NCI-H128 (cell line): ENCODE results near the gene SLFN12L.
"Not testable (repeated sequence)": the region's sequence is repeated elsewhere in the genome, so short reads cannot be mapped to it uniquely, and the experiment has no call there.

Experiments
- DNase-seq: peaks from one replicate; lab custom pipeline; 2025; ENCODE audit not compliant: unreplicated experiment; lab: John Stamatoyannopoulos, UW

Gene SLFN12L

GRCh38 chr17:35498448-35499178 is 38.9 kb downstream of the SLFN12L start:
- DNase-seq = no peak

DNA sequence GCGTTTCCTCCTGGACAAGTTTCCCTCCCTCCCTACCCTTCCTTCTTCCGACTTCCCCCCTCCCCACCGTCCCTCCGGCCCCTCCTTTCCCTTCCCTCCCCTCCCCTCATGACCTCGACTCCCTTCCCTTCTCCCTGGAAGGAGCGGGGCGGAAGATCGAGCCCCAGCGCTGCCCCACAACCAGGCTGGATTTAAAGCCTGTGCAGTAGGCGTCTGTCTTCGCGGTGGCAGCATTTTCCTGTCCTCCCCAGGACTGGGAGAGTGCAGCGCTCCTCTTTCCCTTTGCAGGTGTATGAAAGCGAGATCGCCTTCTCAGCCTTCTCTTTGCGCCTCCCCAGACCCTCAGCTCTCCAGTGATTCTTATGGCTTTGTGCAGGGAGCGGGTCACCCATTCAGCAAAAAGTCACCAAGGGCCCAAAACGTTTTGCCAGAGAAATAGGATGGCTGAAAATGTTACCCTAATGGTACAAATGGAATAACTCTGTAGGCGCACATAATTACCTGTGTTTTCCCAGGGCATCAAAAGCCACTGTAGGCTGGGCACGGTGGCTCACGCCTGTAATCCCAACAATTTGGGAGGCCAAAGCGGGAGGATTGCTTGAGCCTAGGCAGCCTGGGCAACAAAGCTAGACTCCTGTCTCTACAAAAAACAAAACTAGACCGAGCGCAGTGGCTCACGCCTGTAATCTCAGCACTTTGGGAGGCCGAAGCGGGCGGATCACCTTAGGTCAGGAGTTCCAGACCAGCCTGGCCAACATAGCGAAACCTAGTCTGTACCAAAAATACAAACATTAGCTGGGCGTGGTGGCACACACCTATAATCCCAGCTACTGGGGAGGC is 40.8 kb downstream of the SLFN12L start:
- DNase-seq = no peak

DNA sequence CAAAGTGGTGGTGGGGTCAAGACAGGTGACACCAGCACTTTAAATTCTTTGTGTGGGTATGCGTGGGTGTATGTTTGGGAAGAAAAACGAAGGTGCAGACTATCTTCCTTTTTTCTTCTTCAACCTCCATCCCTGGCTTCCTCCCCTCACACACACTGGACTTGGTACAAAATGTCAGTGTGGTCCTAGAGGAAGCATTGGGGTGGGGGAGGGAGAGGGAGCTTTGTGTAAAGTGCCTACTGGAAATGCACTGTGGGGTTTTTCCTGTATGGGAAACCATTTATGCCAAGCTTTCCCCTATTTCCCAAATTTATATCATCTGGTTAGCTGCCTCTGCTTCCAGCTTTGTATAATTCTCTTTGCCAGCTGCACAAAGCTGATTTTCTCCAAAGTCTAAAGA is 44.4 kb downstream of the SLFN12L start:
- no peak for DNase-seq

DNA sequence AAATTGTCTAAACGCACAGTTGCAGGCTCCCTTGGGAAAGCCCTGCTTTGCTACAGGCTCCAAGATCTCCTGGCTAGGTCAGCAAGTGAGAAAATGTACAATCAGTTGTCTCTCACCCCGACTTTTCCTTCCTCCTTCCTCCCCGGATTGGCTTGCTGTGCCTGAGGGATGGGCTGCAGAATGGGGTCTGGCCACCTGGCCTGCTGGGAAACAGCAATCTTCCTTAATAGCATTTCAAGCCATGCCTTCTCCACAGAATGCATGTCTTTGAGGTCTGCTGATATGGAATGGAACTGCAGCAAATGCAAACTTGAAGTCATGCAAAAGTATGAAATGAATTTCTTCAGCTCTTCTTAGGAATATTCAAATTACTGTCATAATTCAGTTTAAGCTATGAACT is 46.1 kb downstream of the SLFN12L start:
- DNase-seq = no peak

GRCh38 chr17:35489944-35490343 is 47.5 kb downstream of the SLFN12L start:
- DNase-seq = no peak

DNA sequence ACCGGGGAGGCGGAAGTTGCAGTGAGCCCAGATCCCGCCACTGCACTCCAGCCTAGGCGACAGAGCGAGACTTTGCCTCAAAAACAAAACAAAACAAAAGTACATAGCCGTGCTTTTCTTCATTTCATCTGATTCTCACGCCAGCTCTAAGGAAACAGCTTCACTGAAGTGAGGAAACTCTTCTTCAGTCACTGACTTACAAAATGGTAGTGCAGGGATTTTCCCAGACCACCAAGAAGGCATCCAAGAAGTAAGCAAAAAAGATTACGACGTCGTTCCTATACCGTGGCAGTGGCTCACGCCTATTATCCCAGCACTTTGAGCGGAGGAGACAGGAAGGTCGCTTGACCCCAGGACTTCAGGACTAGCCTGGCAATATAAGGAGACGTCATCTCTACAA is 48.5 kb downstream of the SLFN12L start:
- no peak for DNase-seq

GRCh38 chr17:35486920-35487732 is 50.4 kb downstream of the SLFN12L start:
- no peak for DNase-seq

DNA sequence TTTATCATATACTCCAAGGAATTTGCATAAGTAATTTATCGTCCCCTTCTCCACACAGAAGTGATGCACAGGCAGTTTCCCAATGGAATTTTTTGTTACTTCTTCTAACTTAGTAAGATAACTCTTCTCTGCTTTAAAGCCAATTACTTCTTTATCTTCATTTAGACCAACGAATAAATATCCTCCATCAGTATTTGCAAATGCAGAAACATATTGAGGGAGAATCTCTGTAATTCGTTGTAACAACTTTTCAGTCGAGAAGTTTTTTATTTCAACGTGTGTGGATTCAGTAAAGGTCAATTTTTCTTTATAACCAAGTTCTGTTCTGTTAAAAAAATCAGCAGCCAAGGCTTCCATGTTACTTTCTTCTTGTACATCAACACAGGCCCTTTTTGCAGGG is 58.2 kb downstream of the SLFN12L start:
- no peak for DNase-seq

- no peak for DNase-seq
These were observed 60.2 kb downstream of the SLFN12L start for GRCh38 chr17:35477248-35477647.

DNA sequence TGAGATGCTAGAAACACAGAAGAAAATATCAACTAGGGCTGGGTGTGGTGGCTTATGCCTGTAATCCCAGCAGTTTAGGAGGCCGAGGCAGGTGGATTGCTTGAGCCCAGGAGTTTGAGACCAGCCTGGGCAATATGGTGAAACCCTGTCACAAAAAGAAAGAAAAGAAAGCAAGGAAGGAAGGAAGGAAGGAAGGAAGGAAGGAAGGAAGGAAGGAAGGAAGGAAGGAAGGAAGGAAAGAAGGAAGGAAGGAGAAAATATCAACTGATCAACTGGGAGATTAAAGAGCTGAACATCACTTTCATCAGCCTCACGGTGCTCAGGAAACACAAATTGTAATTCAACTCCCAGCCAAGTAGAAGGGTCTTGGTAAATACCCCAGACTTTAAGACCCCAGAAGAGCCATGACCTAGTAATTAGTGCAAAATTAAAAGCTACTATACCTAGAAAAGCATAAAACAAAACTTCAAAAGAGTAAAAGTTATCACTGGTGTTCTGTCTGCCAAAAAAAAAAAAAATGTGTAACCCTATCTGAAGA is 61.1 kb downstream of the SLFN12L start:
- DNase-seq = no peak

DNA sequence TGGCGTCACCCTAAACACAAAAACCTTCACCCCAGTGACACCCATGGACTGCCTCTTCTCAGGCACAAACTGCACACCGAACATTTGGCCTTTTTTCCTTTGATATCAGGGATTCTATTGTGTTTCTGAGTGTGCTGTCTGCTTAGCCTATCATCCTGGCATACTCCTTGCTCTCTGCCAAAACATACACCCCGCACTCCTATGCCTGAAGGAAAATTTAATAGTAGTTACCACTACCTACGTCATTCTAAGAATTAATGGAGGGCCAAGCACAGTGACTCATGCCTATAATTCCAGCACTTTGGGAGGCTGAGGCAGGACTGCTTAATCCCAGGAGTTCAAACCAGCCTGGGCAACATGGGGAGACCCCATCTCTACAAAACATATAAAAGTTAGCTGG is 69.0 kb downstream of the SLFN12L start:
- no peak for DNase-seq

GRCh38 chr17:35467824-35468223 is 69.7 kb downstream of the SLFN12L start:
- no peak for DNase-seq

DNA sequence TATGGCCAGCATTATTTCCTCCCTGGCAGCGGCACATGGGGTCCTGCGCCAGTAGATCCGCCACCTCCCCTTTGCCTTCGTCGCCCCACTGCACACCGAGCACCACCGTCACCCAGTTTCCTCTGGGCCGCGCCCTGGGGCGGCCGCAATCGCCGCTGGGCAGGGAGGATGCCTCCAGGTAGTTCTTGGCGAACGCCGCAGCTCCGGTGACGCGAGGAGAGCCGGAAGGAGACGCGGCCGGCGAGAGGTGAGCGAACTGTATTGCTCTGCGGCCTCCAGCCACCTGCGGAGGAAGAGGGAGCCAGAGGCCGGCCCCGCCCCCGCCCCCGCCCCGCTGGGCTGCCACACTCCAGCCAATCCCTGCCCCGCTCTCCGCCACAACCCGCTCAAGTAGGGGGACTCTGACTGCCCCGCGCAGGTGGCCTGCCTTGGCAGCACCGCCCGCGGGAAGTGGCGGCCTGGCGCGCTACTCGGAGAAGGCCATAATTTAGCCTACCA is 77.1 kb downstream of the SLFN12L start:
- no peak for DNase-seq

- not testable (repeated sequence) for DNase-seq
These were observed 83.4 kb downstream of the SLFN12L start for GRCh38 chr17:35454035-35454434.

GRCh38 chr17:35453171-35453570 is 84.3 kb downstream of the SLFN12L start:
- no peak for DNase-seq

DNA sequence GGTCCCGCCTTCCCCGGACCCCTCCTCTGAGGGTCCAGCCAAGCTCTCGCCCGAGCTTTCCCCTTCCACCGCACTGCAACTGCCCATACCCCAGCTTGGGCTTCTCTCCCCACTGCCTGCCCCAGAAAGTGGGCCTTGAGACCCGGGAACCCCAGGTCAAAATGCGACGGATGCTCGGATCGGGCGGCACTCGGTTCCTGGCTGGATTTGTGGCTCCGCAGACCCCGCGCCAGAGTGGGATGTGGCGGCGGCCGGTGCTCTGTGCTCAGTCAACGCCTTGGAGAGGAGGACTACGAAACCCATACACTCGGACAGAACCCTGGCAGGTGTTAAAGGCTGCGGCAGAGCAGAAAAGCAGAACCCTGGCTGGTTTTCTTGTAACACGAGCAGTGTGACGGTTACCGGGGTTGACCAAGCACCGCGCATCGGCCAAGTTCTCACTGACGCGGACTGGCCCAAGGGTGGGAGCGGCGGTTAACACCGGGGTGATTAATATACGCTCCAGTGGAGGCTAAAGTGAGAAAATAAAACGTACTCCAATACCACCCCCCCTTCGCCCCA is 88.0 kb downstream of the SLFN12L start:
- no peak for DNase-seq

DNA sequence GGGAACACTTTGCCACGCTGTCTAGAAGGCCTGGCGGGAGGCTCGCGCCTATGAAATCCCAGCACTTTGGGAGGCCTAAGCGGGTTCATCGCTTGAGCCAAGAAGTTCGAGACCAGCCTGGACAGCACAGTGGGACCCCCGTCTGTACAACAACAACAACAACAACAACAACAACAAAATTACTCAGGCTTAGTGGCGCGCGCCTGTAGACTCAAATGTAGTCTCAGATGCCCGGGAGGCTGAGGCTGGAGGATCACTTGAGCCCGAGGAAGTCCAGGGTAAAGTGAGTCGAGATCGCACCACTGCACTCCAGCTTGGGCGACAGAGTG is 88.6 kb downstream of the SLFN12L start:
- no peak for DNase-seq

DNA sequence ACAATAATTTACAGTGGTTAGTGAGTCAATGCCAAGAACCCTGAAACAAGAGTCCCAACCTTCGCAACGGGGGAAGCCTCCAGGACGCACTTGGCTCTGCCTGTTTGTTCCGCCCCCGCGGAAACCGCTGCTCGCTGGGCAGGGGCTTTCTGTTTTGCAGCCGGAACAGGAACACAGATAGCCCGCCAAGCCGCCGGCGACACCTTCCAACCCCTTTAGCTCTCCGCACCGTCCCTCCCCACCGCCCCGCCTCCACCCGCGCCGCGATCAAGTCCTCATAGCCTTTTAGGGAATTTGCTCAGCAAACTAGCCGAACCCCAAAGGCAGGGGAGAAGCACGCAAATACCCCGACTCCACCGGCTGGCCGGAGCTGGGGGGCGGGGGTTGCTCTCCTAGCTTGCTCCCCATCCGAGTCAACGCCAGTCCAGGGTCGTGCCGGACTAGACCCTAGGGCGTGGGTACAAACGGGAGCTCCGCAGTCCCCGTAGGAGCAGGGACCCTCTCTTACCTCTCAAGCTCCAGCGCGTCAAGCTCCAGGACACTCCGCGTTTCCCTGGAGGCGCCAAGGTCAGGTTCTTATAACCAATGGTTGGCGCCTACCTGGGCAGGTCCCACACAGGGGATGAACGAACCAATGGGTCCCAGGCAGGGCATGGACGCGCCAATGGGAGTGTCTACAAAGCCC is 89.1 kb downstream of the SLFN12L start, which contains the start of gene SLFN13:
SLFN13 (minus strand) TSS at position 553 of the 685 bp plus-strand sequence. CDS start 3,086 bp downstream, outside the sequence.
- no peak for DNase-seq

DNA sequence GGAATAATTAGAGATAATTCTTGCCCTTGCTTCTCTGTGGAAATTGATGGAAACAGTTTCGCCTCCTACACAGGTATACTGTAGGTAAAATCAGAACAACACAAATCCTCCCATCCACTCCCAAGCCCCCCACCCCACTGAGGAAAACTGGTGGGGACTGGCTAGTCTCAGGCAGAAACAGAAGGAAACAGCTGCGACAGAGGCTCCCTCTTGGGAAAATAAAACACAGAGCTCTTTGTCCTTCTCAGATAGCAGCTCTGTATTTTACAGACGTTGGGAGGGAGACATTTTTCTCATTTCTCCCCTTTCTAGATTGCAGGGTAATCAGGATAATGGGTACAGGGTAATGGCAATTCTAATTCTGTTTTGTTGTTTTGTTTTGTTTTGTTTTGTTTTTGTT is 90.0 kb downstream of the SLFN12L start:
- no peak for DNase-seq

GRCh38 chr17:35438433-35438832 is 99.0 kb downstream of the SLFN12L start:
- no peak for DNase-seq
